Myocyte (in vitro differentiated cells): Measurements from ENCODE around the gene CLCN4. TPM values are rescaled to one million over a fixed set of nuclear protein-coding genes. Genes with fewer than 3 reads are reported as not detected.
A peak's percentile ranks its signal among the peaks of the same experiment; 100 is the strongest.

Experiments
- DNase-seq: peaks from one replicate; pipeline ENCODE4 v3.0.0-alpha.2; 2012; ENCODE audit warnings: low read depth
- total RNA-seq: library from RNA; depleted of rRNA; stranded (reverse); fragments of >200 nt; gene quantifications from 2 replicates; pipeline ENCODE4 v1.2.3, GENCODE V29; 2014

The CLCN4 gene
- total RNA-seq, 1 donor from 2014 or later = 19.1 TPM

GRCh38 chrX:10239611-10240064 is 82.9 kb downstream of the CLCN4 start:
- DNase-seq = peak; percentile 77

GRCh38 chrX:10240918-10241317 is 84.1 kb downstream of the CLCN4 start:
- DNase-seq = no peak

GRCh38 chrX:10242026-10242425 is 85.3 kb downstream of the CLCN4 start:
- DNase-seq = no peak

- DNase-seq = peak; percentile 16
Measured at GRCh38 chrX:10243106-10243505, 86.3 kb downstream of the CLCN4 start.

- no peak for DNase-seq
Measured at GRCh38 chrX:10244915-10245622, 88.3 kb downstream of the CLCN4 start.

GRCh38 chrX:10245886-10246285 is 89.1 kb downstream of the CLCN4 start:
- no peak for DNase-seq

GRCh38 chrX:10246297-10246696 is 89.5 kb downstream of the CLCN4 start:
- no peak for DNase-seq

GRCh38 chrX:10246846-10247245 is 90.1 kb downstream of the CLCN4 start:
- DNase-seq = no peak

GRCh38 chrX:10254739-10255138 is 98.0 kb downstream of the CLCN4 start:
- no peak for DNase-seq

- DNase-seq = no peak
Measured at GRCh38 chrX:10259716-10260115, 102.9 kb downstream of the CLCN4 start.

GRCh38 chrX:10265775-10266174 is 109.0 kb downstream of the CLCN4 start:
- DNase-seq = no peak

- DNase-seq = no peak
Measured at GRCh38 chrX:10278716-10279115, 121.9 kb downstream of the CLCN4 start.

GRCh38 chrX:10280071-10280470 is 123.3 kb downstream of the CLCN4 start:
- DNase-seq = peak; percentile 5

- DNase-seq = no peak
Measured at GRCh38 chrX:10282490-10282889, 125.7 kb downstream of the CLCN4 start.

- DNase-seq = no peak
Measured at GRCh38 chrX:10286195-10286594, 129.4 kb downstream of the CLCN4 start.

Other genes starting within 250 kb of the CLCN4 start
- gene CLDN34, start 189.6 kb upstream of the CLCN4 start, total RNA-seq = not detected in 2 replicates